C4-2B (cell line): ENCODE measurements around the gene TAF7.

ENCODE experiments used
- ZFX ChIP-seq: fragments of 450-650 bp; IDR thresholded peaks from 2 replicates; pipeline ENCODE4 v1.6.1; 2017
- TF ChIP-seq, protein P1 (sequence below): fragments of 450-650 bp; conservative IDR thresholded peaks from 2 replicates; pipeline ENCODE4 v1.5.1; 2017; ENCODE audit warnings: mild to moderate bottlenecking

GRCh38 chr5:141360685-141361084 lies 40.1 kb upstream of the TAF7 start:
- TF ChIP-seq, protein P1, sequence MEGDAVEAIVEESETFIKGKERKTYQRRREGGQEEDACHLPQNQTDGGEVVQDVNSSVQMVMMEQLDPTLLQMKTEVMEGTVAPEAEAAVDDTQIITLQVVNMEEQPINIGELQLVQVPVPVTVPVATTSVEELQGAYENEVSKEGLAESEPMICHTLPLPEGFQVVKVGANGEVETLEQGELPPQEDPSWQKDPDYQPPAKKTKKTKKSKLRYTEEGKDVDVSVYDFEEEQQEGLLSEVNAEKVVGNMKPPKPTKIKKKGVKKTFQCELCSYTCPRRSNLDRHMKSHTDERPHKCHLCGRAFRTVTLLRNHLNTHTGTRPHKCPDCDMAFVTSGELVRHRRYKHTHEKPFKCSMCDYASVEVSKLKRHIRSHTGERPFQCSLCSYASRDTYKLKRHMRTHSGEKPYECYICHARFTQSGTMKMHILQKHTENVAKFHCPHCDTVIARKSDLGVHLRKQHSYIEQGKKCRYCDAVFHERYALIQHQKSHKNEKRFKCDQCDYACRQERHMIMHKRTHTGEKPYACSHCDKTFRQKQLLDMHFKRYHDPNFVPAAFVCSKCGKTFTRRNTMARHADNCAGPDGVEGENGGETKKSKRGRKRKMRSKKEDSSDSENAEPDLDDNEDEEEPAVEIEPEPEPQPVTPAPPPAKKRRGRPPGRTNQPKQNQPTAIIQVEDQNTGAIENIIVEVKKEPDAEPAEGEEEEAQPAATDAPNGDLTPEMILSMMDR, result no peak
- TF ChIP-seq ZFX, result no peak
